Measurements from ENCODE around the gene MAP3K15. TPM values are rescaled to one million over a fixed set of nuclear protein-coding genes. Genes with fewer than 3 reads are reported as not detected.
"Not testable (repeated sequence)": the region's sequence is repeated elsewhere in the genome, so short reads cannot be mapped to it uniquely, and the experiment has no call there.

The MAP3K15 gene
- total RNA-seq, 2 donors from 2014 or later: 0.12 to 0.17 TPM

DNA sequence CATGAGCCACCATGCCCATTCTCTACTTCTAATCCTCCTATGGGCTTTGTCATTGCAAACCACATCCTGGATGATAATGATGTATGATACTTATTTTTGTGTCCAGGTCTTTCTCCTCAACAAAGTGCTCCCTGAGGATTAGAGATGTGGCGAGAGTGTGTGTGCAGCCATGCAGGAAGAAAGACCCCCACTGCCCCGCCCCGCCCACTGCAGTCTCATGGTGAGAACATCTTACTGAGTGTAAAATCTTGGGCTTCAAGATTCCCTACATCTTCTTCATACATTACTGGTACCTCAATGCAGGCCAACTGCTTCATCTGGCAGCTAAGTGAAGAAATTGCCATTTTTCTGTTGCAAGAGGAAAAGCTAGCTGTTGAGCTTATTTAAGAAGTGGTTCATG, 25.9 kb upstream of the MAP3K15 start:
- no peak for DNase-seq
- intact Hi-C loops (cut with DNase I, micrococcal nuclease): no loop called here
- no peak for ATAC-seq

- intact Hi-C loops (cut with DNase I, micrococcal nuclease): no loop called here
- no peak for ATAC-seq
- no peak for DNase-seq
Observed at GRCh38 chrX:19540076-19540475, 24.8 kb upstream of the MAP3K15 start.

- intact Hi-C loops (cut with DNase I, micrococcal nuclease): no loop called here
- DNase-seq: no peak
- no peak for ATAC-seq
Observed at GRCh38 chrX:19539665-19540064, 24.4 kb upstream of the MAP3K15 start.

DNA sequence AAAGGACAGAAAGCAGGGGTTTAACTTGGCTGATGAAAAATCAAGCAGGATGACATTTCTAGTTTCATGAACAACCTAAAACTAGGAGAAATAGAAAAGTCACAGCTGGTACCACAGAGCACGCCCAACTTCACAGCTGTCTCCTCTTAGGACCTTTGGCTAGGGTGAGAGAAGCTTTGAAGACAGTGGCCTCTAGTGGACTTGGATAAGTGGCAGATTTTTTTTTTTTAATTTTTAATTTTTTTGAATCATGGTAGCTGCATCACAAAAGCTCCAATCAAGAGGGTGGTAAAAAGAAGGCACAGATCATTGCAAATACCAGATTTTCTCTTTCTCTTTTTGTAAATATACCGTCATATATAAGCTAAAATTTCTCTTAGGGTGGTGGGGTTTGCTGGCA, 20.2 kb upstream of the MAP3K15 start:
- intact Hi-C loops (cut with DNase I, micrococcal nuclease): no loop called here
- peak; percentile 40 for ATAC-seq
- DNase-seq: no peak

- ATAC-seq (no peak), DNase-seq (no peak)
- intact Hi-C loops (cut with DNase I, micrococcal nuclease): no loop called here
Observed at GRCh38 chrX:19532709-19533108, 17.4 kb upstream of the MAP3K15 start.

DNA sequence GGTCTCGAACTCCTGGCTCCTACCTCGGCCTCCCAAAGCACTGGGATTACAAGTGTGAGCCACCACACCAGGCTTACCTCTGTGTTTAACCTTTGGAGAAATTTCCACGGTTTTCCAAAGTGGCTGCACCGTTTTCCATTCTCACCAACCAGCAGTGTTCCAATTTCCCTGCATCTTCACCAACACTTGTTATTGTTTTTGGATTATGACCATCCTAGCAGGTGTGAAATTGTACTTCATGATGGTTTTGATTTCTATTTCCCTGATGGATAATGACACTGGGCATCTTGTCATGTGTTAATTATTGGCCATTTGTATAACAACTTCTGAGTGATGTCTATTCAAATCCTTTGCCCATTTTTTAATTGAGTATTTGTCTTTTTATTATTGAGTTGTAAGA, 2.7 kb upstream of the MAP3K15 start:
- intact Hi-C loops (cut with DNase I, micrococcal nuclease): loop anchor here in 1 of 2 donors (10.0 kb wide), 1 partner anchor 113 kb away; no protein-coding TSS in a partner anchor

DNA sequence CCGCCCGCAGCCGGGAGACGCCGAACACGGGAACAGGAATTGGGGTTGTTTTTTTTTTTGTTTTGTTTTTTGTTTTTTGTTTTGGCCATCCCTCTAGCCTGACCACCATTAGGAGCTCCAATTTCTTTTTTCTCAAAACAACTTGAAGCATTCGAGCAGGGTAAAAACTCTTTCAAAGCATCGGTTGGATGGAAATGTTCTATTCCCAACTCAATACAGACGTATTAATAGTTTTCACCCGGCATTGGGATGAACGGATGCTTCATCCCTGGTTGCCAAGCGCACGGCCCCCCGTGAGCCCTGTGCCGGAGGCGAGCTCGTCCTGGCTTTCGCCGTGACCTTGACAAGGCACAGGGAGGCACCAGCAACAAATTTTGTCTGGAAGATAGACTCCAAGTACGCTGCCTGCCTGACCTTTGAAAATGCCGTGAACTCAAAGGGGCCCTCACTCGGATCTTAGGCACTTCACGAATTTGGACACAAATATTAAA, 352 bp upstream of the MAP3K15 start:
- no peak for ATAC-seq
- intact Hi-C loops (cut with DNase I, micrococcal nuclease): loop anchor here in 1 of 2 donors (10.0 kb wide), 1 partner anchor 111 kb away; no protein-coding TSS in a partner anchor
- DNase-seq: no peak

More for the DNA sequence above, 2.7 kb upstream of the MAP3K15 start:
- ATAC-seq: no peak
- DNase-seq: no peak

- intact Hi-C loops (cut with DNase I, micrococcal nuclease): loop anchor here in 1 of 2 donors (10.0 kb wide), 1 partner anchor 109 kb away; no protein-coding TSS in a partner anchor
- no peak for DNase-seq
- no peak for ATAC-seq
Observed at GRCh38 chrX:19513383-19513782, 1.9 kb downstream of the MAP3K15 start.

- DNase-seq (no peak), ATAC-seq (no peak)
- intact Hi-C loops (cut with DNase I, micrococcal nuclease): loop anchor here in 1 of 2 donors (10.0 kb wide), 1 partner anchor 108 kb away; no protein-coding TSS in a partner anchor
Observed at GRCh38 chrX:19512961-19513360, 2.3 kb downstream of the MAP3K15 start.

DNA sequence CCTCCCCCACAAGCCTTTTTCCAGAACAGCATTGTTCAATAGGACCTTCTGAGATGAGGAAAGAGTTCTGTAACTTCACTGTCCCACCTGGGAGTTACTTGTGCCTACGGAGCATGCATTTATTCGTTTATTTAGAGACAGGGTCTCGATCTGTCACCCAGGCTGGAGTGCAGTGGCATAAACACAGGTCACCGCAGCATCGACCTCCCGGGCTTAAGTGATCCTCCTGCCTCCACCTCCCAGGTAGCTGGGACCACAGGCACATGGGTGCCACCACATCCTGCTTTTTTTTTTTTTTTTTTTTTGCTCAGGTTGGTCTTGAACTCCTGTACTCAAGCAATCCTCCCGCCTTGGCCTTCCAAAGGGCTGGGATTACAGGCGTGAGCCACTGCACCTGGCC, 2.9 kb downstream of the MAP3K15 start:
- no peak for ATAC-seq
- intact Hi-C loops (cut with DNase I, micrococcal nuclease): loop anchor here in 1 of 2 donors (10.0 kb wide), 1 partner anchor 108 kb away; no protein-coding TSS in a partner anchor
- no peak for DNase-seq

DNA sequence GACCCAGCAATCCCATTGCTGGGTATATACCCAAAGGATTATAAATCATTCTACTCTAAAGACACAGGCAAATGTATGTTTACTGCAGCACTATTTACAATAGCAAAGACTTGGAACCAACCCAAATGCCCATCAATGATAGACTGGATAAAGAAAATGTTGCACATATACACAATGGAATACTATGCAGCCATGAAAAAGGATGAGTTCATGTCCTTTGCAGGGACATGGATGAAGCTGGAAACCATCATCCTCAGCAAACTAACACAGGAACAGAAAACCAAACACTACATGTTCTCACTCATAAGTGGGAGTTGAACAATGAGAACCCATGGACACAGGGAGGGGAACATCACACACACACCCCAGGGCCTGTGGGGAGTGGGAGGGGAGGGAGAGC, 3.5 kb downstream of the MAP3K15 start:
- not testable (repeated sequence) for ATAC-seq, DNase-seq
- intact Hi-C loops (cut with DNase I, micrococcal nuclease): loop anchor here in 1 of 2 donors (10.0 kb wide), 1 partner anchor 107 kb away; no protein-coding TSS in a partner anchor

DNA sequence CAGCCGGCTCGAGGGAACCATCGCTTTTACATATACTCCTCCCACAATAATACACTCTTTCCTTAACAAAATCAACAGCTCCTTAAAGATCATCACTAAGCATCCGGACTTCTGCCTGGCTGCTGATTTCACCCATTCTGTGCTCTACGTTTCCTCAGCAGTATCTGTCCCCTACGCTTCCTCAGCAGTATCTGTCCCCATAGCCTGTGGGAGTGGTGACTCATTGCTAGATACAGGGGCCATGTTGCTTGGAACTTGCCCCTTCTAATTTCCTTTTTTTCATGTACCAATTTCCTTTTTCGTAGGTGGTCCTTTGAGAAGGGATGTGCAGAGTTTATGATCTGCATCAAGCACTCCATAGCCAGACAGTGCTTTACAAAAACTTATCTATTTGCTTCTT, 18.6 kb downstream of the MAP3K15 start:
- intact Hi-C loops (cut with DNase I, micrococcal nuclease): no loop called here
- ATAC-seq: no peak

DNA sequence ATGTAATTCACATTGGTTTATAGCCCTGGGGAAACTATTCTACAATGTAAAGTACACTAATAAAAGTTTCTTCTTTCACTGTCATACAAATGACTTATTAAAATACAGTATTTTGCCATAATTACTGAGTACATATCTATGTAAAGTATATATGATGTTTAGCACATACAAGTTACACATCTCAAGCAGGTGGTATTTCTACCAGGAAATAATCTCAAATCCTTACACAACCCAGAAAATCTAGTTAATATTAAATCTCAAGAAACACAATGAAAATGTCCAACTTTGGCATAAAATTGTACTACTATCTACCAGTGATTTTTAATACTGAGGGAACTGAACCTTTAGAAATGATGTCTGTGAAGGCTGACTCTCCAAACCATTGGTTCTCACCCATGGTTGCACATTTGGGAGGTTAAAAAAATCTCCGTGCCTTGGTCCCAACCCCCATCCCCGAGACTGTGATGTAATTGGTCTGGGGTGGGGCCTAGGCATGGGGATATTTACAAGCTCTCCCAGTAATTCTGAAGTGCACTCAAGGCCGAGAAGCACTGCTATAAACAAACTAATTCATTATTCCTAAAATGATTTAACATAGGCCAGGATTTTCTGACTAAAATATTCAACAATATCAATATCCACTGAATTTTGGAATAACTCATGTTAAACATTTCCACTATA, 27.6 kb downstream of the MAP3K15 start:
- ATAC-seq (peak; percentile 80), DNase-seq (peak in 1 of 2 donors; percentile 12)
- intact Hi-C loops (cut with DNase I, micrococcal nuclease): no loop called here

More for the DNA sequence above, 18.6 kb downstream of the MAP3K15 start:
- DNase-seq: no peak

DNA sequence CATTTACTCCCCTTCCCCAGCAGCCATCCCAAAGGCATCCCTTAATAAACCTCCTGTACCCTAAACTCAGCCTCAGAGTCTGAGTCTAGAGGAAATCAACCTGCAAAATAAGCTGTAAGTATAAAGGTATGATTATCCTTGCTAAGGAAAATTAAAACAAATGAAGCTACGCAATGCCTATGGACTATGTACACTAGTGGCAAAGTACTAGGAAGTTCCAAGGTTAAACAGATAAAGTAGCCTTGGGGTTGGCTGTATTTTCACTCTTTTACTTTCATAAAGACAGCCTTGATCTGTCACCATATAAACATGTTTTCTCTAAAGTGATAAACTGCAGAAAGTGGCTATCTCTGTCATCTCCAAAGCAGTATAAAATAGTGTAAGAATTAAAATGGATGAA, 35.9 kb downstream of the MAP3K15 start:
- intact Hi-C loops (cut with DNase I, micrococcal nuclease): no loop called here
- ATAC-seq (peak; percentile 24), DNase-seq (no peak)

DNA sequence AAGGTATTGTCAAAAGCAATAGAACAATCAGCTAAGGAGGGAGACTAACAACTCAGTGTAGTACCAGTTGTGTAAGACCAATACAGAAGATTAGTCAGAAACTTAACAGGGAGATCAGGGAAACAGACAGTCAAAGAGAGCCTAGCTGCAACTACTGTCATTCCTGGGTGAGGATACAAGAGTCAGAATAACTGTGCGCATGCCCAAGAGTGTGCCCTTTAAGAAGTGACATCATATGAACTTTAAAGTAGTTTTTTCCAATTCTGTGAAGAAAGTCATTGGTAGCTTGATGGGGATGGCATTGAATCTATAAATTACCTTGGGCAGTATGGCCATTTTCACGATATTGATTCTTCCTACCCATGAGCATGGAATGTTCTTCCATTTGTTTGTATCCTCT, 46.9 kb downstream of the MAP3K15 start:
- intact Hi-C loops (cut with DNase I, micrococcal nuclease); DNase-seq; ATAC-seq: not testable (repeated sequence)

GRCh38 chrX:19462879-19463278, 52.4 kb downstream of the MAP3K15 start:
- ATAC-seq (no peak), DNase-seq (no peak)
- intact Hi-C loops (cut with DNase I, micrococcal nuclease): no loop called here

DNA sequence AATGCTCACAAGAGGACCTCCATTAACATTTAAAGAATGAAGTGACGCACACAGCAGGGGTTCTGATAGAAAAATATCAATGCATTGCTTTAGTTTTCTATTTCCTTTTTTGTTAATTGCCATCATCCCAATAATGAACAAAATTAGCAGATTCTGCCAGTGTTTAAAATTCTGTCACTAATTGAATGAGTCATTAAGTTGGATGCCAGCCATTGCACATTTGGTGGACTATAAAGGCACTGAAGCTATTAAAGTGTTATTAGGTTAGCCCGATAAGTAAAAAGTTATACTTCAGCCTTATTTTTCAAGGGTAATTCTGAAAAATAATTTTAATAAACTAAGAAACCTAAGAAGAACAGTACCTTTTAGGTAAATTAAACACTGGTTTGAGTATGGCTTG, 53.1 kb downstream of the MAP3K15 start:
- DNase-seq (no peak), ATAC-seq (no peak)
- intact Hi-C loops (cut with DNase I, micrococcal nuclease): no loop called here

DNA sequence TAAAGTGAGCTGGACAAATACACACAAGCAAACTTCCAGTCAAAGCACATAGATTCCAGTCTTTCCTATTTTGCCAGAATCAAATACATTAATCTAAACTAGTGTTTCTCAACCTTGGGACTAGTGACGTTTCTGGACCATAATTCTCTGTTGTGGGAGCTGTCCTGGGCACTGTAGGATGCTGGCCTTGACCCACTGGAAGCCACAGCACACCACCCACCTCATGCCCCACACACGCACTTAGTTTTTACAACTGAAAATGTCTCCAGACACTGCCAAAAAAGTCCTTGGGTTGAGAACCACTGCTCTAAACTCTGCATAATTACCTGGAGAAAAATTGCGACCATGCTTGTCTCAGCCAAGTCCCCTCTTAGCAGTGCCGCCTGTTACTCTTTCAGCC, 57.6 kb downstream of the MAP3K15 start:
- DNase-seq: no peak
- ATAC-seq: no peak
- intact Hi-C loops (cut with DNase I, micrococcal nuclease): no loop called here

DNA sequence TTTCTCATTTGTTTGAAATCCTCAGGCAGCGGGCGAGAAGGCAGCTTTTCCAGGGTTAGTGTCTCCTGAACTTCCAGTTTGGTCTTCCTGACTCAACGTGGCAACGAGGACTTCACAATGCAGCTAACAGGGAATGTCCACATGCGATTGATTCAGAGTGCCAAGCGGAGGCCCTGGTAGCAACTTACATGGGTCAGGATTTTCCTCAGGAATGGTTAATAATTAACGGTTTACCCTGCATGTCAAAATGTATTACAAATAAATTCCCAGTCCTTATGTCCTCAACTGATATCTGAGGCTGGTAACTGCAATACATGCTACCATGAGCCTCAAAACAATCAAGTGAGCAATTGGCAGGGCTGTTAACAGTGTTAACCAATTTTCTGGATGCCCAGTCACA, 67.2 kb downstream of the MAP3K15 start:
- no peak for DNase-seq
- intact Hi-C loops (cut with DNase I, micrococcal nuclease): no loop called here
- ATAC-seq: no peak

DNA sequence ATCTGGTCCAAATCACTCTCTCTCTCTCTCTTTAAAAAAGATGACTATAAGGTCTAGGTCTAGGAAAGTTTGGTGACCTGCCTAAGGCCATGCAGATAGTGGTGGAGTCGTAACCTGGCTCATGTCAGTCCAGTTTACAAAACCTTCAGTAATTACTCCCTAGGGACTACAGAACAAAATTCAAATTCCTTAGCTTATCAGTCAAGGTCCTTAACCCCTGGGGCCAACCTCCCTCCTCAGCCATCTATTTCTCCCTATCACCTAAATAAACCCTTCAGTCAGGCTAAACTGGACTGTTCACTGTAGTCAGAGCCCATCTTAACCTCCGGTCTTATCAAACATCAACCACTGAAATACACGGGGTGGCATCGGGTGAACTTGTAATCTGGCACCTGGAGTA, 68.9 kb downstream of the MAP3K15 start:
- intact Hi-C loops (cut with DNase I, micrococcal nuclease): no loop called here
- ATAC-seq (no peak), DNase-seq (no peak)

Measured in left colon (tissue), 2 donors.